Suppressor macrophage treated with lipopolysaccharide for 4 hours (primary cell): ENCODE data around the gene MEF2A.
"Not testable (repeated sequence)": the region's sequence is repeated elsewhere in the genome, so short reads cannot be mapped to it uniquely, and the experiment has no call there.

Experiments
- DNase-seq: peaks from one replicate; pipeline ENCODE4 v3.0.0-alpha.2; 2020

MEF2A gene

DNA sequence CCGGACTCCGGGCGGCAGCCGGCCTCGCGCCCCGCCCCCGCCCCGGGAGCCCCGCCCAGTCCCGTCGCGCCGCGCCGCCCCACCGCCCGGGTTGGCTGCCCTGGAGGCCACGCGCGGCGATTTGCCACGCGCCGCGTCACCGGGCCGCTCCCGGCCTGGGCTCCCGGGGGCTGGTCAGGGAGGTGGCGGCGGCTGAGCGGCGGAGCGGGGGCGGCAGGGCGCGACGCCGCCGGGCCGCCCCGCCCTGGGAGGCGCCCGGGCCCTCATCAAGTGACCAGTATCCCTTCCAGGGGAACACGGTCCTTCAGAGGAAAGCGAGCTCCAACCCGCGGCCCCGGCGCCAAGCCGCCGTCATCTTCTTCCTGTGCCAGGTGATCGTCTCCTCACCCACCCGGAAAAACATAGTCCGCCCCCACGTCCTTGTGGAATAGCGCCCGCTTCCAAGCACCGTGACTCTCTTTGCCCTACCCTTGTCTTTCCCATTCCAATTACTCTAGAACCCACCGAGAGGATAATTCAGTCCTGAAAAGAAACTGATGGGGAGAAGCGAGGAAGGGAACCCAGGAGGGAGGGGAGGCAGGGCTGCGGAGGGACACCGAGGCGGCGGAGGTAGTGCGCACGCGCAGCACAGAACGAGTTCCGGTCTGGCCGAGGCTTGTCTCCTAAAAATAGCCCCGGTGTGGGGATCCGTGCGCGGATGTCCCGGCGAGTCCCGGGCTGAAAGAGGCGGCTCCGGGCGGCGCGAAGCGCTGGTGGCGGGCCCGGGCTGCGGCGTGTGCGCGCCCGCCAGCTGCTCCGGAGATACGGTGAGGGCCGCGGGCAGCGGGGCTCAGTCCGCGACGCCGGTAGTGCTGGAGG, at the start of gene MEF2A:
Gene MEF2A, plus strand, starts transcription at position 686 of the 858 bp plus-strand sequence. CDS start 67,136 bp downstream, outside the sequence.
- DNase-seq = peak; percentile 96

DNA sequence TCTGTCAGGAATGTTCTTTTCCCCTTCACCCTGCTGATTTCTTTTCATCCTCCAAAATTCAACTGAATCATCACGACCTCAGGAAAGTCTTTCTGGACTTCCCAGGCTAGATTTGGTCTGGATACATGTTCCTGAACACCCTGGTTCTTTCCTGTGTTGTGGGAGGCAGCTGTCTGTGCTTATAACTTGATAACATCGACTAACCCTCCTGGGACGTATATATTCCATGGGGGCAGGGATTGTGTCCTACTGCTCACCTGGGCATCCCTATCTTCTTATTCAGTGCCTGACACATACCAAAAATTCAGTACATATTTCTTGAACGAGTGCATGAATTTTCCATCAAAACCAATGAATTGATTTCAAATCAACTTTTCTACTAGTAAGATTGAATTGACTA, 47.6 kb upstream of the MEF2A start:
- DNase-seq = no peak

DNA sequence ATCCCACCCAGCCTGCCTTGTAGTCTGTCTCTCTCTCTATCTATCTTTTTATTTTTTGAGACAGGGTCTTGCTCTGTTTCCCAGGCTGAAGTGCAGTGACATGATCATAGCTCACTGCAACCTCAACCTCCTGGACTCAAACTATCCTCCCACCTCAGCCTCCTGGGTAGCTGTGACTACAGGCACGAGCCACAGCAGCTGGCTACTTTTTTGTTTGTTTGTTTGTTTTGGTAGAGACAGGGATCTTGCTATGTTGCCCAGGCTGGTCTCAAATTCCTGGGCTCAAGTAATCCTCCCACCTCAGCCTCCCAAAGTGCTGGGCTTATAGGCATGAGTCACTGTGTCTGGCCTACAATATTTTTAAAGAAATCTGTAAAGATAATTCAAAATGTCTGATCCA, 46.4 kb upstream of the MEF2A start:
- not testable (repeated sequence) for DNase-seq

DNA sequence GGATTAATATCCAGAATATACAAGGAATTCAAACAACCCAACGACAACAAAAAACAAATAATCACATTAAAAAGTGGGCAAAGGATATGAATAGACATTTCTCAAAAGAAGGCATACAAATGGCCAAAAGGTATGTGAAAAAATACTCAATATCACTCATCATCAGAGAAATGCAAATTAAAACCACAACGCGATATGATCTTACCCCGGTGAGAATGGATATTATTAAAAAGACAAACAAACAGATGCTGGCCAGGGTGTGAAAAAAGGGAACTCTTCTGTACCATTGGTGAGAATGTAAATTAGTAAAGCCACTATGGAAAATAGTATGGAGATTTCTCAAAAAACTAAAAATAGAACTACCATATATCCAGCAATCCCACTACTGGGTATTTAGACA, 43.5 kb upstream of the MEF2A start:
- DNase-seq = no peak

GRCh38 chr15:99526176-99526575, 39.6 kb upstream of the MEF2A start:
- no peak for DNase-seq

DNA sequence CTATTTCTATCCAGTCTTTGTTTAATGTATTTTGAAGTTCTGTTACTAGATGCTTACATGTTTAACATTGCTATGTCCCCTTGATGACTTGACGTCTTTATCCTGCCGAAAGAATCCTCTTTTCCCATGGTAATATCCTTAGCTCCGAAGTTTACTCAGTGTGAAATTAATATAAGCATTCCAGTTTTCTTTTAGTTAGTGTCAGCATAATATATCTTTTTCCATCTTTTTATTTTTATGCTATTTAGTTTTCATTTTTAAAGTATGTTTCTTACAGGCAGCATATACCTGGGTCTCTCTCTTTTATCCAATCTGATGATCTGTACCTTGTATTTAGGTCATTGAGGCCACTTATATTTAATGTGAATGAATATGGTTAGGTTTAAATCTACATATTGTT, 39.1 kb upstream of the MEF2A start:
- no peak for DNase-seq

DNA sequence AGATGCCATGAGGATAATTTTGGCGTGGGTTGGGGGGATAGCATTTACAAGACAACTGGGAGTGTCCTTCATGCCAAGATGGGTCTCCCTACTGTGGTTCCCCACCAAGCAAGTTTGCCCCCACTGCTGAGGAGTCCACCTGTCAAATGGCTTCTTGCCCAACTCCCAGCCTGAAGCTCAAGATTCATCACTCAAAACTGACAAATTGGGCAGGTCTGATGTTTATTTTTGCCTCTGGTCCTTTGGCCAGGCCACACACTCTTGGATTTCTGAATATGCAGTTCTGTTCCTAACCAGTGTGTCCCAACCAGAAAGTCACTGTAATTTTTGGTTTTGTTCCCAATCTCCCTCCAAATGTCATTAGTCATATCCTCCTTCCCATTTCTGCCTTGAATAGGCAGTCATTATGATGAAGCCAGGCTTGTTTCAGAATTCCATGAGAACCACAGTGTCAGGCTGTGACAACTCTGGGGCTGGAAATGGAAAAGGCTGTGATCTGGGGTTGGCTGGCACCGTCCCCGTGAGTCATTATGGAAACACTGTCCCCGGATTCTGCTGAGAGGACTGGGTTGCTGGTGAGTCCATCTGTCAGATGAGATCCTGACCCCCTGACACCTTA, 29.3 kb upstream of the MEF2A start:
- peak; percentile 10 for DNase-seq

- no peak for DNase-seq
Observed at GRCh38 chr15:99537344-99537743, 28.4 kb upstream of the MEF2A start.

DNA sequence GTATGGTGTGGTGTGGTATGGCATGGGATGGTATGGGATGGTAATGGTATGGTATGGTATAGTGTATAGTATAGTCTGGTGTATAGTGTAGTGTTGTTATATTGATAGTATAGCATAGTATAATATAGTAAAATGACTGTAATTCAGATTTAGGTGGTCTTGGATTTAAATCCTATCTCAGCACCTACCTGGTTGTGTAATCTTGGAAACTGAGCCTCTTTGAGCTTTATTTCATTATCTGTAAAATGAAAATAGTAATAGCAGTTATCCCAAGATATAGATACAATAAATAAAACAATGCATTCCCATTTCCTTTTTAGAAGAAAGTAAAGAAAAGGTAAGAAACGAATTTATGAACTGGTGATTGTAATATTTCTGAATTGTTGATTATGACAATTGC, 27.5 kb upstream of the MEF2A start:
- DNase-seq = no peak

DNA sequence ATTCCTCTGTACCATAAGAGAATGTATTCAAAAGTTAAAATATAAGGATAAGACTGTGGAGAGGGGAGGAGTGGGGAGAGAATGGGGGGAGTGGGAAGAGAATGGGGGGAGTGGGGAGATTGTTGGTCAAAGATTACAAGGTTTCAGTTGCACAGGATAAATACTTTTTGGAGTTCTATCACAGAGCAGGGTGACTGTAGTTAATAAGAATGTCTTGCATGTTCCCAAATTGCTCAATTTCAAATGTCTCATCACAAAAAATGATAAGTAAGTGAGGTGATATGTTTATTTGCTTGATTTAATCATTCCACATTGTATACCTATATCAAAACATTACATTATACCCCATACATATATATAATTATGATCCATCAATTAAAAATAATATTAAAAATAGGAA, 23.0 kb upstream of the MEF2A start:
- no peak for DNase-seq

DNA sequence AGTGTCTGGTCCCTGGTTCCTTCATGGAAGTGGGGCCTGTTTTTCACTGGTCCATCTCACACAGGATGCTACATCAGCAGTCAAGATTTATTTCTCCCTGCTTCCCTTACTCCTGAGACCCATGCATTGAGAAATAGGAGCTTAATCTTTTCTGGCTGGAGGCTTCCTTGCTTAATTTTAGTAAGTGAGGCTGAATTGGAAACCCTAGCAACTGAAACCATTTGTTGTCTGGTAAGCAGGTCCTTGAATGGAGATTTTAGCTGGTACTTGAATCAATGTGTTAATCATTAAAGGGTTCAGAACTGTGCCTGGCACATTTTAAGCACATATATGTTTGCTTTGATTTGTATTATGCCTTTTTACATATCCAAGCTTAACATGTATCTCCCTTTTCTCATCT, 20.2 kb upstream of the MEF2A start:
- no peak for DNase-seq

- no peak for DNase-seq
Observed at GRCh38 chr15:99546441-99547100, 19.2 kb upstream of the MEF2A start.

- DNase-seq = no peak
Observed at GRCh38 chr15:99547517-99547916, 18.3 kb upstream of the MEF2A start.

- DNase-seq = no peak
Observed at GRCh38 chr15:99550077-99550476, 15.7 kb upstream of the MEF2A start.

GRCh38 chr15:99552111-99552510, 13.7 kb upstream of the MEF2A start:
- no peak for DNase-seq

DNA sequence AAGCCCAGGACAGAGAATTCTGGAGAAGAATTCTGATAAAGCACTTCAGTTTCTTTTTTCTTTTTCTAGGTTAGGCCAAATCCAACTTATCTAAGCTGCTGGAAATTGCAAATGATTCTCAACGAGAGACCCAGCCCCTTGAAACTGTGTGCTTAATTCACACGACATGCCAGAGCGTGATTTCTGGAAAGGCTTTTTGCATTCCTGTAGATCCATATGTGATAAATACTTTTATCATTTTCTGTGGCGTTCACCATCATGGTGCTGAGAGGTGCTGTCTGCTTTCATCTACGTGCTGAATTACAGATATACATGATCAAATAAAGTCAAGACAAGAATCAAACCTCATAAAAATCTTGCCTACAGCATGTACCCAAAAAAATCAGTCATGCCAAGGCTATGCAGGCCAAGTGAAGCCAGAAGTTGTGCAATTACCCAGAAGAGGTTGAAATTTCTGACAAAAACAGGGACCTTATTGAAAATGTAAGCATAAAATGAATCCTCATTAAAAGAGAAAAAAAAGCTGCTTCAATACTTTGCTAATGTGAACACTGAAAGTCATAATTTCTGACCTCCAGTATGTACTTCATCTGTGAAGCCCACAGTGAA, 10.8 kb upstream of the MEF2A start:
- no peak for DNase-seq

DNA sequence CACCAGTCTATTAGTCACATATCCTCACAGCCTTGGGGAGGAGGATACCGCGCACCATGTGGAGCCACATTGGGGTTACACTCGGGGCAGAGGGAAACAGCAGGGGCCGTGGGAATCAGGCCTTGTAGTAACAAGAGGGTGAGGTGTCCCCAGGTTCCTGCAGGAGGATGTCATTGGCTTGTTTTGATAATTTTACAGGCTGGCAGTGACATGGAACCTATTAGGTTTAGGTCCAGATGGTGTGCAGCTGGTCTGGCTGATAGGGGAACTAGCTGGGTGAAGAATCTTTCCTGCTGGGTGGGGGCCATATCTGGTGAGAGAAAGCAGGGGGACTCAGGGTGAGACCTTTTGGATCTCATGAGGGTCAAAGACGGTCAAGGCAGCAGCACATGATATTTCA, 9.8 kb upstream of the MEF2A start:
- DNase-seq = no peak

DNA sequence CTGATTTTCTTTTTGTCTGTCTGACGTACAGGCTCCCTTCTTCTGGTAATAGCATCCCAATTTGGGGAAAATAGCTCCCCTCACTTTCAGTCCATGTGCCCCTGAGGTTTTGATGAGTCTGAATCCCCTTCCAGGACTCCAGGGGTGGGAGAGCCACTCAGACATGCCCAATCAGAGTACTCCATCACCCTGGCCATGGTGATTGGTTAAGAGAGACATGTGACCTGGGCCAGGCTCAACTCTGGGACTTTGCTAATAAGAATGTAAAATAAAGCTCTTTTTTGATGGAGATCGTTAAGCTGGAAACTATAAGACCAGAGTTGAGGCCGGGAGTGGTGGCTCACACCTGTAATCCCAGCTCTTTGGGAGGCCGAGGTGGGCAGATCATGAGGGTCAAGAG, 9.2 kb upstream of the MEF2A start:
- DNase-seq = no peak

GRCh38 chr15:99558084-99558483, 7.7 kb upstream of the MEF2A start:
- no peak for DNase-seq

GRCh38 chr15:99558571-99558970, 7.2 kb upstream of the MEF2A start:
- no peak for DNase-seq

DNA sequence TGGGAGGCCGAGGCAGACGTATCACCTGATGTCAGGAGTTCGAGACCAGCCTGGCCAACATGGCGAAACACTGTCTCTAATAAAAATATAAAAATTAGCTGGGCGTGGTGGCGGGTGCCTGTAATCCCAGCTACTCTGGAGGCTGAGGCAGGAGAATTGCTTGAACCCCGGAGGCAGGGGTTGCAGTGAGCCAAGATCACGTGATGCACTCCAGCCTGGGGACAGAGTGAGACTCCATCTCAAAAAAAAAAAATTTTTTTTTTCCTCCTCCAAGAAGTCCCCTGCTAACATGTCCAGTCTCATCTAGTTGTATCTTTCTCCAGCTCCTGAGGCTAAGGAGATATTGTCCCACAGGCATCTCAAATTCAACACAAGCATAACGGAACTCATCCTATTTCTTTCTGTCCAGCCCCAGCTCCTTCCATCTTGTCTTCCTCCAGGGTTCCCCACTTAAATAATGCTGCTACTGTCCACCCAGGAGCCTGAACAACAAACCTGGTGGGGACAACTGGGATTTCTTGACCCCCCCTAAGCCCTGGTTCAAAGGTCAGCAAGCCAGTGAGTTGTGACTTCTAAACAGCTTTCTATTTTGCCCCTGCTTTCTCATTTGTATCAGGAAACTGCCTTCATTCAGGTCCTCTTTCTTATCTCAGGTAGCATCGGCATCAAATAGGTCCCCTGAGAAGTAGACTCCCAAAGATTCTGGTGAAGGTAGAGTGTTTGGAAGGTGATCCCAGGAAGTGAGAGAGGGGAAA, 4.1 kb upstream of the MEF2A start:
- no peak for DNase-seq

DNA sequence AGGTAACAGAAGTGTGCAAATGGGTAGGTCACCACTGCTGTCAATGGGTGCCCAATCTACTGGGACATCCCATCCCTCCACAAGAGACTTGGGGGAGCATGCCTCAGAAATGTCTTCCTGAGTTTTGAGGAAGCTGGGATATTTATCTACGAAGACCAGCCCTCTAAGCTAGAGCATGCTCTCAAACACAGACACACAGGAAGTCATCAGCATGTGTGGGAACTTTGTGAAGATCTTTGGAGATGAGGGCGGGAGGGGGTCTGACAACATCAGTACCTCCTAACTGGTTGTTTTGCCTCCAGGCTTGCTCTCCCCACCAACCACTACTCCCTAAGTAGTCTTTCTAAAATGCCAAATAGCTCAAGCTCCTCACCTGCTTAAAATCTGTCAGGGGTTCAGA, 3.5 kb upstream of the MEF2A start:
- no peak for DNase-seq
